Stimulated activated CD8-positive, alpha-beta memory T cell treated with anti-CD3 and anti-CD28 coated beads, Interleukin-4, amount 100 ng/mL, for 4 hours (primary cell): ENCODE measurements around the gene FAT3.

Experiments used
- DNase-seq, 2 donors: peaks; one replicate each; pipeline ENCODE4 v3.0.0-alpha.2; 2020; ENCODE audit warnings: low read depth in 2 of 2, low spot score in 1 of 2

Gene FAT3

GRCh38 chr11:92224407-92225124 is at the start of gene FAT3:
TSS of gene FAT3 (plus strand) at chr11:92224818. CDS start at chr11:92352113, 127,295 bp downstream.
- no peak for DNase-seq

DNA sequence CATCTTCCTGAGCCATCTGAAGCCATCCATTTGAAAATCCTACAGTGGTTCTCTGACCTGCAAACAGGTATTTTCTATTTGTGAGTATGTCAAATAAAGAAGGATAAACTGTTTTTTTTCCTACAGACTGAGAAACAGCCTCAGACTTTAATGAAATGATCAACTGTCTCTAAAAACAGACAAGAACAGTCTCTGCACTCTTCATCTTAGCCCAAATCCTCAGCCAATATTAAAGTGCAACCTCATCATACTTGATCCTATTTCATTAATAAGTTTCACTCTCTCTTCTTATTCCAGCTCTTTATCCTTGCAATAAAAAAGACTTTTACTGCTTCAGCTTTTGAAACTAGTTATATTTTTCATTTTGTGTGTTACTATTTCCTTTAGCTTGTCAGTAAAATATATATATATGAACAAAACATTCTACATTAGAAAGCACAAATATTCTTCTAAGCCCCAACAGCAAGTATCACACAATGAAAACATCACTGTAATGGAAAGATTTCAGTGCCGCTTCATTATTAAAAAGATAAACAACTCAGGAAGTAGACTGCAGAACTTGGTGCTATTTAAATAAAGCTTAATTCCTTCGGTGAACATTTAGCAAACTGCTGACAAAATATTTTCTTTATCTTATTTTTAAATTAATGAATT is 45.5 kb upstream of the FAT3 start:
- no peak for DNase-seq

DNA sequence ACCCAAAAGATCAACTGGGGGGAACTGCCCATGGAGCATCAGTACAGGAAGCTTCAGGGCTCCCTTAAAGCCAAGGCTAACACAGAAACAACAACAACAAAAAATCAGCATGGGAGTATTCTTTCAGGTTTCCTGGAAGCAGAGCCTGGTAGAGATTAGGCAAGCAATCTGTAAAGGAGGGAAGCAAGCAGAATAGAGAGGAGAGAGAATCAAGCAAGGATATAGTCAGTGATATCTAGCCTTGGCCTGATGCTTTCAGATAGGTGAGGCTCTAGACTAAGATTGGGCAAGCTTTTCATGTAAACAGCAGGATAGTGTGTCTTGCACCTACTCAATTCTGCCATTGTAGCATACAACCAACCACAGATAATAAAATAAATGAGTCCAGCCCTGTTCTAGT is 44.4 kb upstream of the FAT3 start:
- DNase-seq, result no peak

- DNase-seq, result no peak
These were observed 43.9 kb upstream of the FAT3 start for GRCh38 chr11:92180664-92181251.

DNA sequence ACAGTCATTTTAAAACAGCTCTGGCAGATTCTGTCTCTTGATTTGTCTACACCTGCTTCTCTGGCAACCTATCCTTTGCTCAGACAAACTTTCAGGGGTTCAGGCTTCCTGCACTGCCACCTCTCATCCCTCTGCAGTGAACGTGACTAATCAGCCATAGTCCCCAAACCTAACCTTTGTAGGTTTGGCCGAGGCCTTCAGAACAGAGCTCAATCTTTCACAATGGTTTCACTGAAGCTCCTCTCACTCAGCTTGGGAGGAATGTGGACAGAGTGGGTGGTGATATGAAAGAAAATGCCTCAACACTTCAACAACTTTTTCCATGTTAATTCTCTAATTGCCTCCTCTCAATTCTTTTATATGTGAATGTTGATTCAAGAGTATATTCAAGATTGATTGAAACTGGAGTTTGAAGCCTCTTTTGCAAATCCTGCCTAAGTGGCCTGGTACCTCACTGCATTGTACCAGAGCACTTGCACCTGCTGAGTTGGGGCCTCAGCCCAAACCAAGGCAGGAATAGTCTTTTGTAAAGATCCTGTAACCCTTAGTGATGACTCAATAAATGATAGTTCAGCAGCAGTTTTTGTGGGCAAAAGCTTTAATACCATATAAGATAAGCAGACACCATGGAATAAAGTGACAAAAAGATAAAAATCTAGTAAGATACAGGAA is 33.9 kb upstream of the FAT3 start:
- DNase-seq, result no peak

DNA sequence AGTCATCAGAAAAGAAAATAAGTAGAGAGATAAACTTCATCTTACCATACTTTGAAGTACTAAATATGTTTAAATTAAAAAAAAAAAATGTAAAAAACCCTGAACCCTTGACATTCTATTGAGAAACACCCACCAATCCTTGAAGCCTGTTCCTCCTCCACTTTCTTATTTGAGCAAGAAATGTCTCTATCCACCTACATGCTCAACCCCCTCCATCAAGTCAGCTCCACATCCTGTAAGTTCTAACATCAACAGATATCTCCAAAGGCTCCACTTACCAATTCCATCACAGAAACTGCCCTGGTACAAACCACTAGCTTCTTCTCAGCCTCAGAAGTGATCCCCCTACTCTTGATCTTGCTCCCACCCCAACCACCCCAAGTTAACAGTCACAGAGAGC is 32.5 kb upstream of the FAT3 start:
- DNase-seq, result no peak

DNA sequence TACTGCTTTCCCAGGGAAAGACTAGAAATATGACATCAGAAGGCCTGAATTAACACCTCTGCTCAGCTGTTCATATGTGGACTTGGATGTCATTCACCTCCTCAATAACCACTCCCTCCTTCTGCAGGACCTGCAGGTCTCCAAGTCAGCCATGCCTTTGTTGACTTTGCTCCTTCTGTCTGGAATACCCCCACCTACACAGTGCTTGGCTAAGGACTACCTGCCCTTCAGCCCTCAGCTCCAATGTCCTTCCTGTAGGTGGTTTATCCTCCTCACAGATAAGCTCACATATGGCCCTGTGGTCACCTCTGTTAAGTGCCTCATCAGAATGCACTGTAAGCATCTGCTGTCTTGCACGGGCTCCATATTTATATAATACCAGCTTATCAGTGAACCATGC is 26.4 kb upstream of the FAT3 start:
- no peak for DNase-seq

GRCh38 chr11:92199991-92200390 is 24.6 kb upstream of the FAT3 start:
- DNase-seq, result no peak

- no peak for DNase-seq
These were observed 19.9 kb upstream of the FAT3 start for GRCh38 chr11:92204731-92205130.

DNA sequence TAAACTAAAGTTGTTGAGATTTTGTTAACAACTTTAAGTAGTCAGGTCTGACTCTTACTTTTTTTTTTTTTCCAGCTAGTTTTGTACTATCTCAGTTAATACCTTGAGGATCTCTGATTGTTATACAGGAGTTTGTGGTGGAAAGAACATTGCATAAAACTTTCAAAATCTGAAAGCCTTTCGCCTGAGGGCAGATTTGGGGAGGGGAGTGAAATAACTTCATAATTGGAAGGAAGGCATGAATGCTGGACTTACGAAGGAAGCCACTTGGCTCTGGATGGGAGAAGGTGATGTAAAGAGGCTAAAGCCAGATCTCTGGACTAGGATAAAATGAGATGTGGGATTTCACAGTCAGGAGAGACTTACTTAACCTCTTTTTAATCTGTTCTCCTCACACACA is 18.2 kb upstream of the FAT3 start:
- DNase-seq, result no peak

DNA sequence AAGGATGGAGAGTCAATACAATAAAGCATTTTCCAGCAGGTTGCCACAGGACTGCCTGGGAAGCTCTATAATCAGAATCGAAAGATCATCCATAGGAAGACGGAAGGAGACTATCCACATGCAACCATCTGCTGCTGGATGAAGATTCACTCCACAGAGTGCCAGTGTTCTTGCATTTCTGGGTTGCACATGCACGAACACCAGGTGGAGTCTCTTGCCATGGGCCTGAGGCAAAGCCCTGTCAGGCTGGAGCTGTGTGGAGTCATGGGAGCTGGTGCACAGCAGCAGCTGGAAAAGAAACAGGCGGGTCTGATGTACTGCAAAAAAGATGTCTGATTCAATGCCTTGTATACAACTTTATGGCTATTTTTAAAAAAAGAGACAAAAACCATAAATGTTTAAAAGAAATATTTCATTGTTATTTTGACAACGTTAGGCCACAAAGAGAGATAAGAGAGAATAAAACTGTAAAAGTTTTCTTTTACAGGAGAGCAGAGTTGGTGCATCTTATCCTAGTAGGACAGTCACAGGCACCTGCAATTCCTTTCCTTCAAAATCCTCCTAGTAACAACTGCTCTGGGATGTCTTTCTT is 12.9 kb upstream of the FAT3 start:
- DNase-seq, result no peak

- DNase-seq, result no peak
These were observed 12.1 kb upstream of the FAT3 start for GRCh38 chr11:92212530-92212929.

DNA sequence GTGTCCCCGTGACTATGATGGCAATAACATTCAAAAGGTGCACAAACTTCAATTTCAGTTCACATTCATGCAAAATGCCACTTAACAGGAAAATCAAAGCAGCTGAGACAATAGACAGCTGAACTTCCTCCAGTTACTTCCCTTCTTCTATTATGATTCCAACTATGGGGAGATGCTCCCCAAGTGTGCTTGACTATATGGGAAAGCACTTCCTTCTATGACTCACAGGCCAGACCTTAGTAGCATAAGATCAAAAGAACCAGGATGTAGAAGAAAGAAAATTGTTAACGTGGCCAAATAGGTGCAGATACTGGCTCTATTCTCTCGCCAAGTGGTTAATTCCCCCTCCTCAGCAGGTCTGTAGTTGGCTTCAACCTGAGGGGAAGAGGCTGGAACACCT is 7.8 kb upstream of the FAT3 start:
- no peak for DNase-seq

DNA sequence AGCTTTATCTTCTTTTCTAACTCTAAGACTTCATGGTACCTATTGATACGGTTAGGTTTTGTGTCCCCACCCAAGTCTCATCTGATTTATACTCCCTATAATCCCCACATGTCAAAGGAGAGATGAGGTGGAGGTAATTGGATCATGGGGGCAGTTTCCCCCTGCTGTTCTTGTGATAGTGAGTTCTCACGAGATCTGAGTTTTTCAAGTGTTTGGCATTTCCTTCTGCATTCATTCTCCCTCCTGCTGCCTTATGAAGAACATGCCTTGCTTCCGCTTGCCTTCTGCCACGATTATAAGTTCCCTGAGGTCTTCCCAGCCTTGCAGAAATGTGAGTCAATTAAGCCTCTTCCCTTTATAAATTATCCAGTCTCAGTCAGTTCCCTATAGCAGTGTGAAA is 5.1 kb upstream of the FAT3 start:
- DNase-seq, result no peak

DNA sequence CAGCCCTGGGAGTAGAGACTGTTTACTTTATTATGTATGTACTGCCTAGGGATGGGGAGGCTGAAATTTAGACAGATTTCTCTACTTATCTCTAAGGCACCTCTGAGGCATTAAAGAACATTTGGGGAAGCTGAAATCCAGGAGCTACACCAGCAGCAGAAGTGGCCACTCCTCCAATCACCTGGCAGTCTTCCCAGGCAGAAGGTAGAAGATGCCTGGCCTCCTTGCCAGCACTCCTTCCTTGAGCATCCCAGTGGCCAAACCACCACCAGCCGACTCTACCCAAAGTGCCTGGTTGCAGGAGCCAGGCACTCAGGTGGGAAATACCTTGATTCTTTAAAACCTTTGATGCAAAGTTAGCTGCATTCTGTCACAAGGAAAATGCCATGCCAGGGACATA is 1.9 kb upstream of the FAT3 start:
- no peak for DNase-seq

- no peak for DNase-seq
These were observed 588 bp upstream of the FAT3 start for GRCh38 chr11:92224054-92224406.

DNA sequence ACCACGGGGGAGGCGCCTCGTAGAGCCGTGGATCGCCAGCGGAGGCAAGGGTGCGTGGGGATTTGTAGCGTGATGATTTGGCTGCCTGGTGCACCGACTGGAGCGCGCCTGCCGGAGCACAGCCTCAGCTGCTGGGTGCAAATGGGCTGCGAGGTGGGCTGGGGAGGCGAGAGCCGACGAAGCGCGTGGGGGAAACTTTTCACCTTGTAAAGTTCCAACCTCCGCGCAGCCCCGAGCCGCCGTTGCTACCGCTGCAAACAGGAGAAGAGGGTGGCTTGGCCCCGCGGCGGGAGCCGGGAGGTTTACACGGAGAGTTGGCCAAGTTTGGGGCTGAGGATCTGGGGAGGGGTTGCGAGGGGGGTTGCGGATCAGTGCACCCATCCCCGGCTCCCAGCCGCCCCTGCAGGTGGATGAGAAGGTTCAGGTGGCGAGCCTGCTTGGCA is 528 bp downstream of the FAT3 start:
- no peak for DNase-seq

- no peak for DNase-seq
These were observed 1.1 kb downstream of the FAT3 start for GRCh38 chr11:92225568-92226330.

DNA sequence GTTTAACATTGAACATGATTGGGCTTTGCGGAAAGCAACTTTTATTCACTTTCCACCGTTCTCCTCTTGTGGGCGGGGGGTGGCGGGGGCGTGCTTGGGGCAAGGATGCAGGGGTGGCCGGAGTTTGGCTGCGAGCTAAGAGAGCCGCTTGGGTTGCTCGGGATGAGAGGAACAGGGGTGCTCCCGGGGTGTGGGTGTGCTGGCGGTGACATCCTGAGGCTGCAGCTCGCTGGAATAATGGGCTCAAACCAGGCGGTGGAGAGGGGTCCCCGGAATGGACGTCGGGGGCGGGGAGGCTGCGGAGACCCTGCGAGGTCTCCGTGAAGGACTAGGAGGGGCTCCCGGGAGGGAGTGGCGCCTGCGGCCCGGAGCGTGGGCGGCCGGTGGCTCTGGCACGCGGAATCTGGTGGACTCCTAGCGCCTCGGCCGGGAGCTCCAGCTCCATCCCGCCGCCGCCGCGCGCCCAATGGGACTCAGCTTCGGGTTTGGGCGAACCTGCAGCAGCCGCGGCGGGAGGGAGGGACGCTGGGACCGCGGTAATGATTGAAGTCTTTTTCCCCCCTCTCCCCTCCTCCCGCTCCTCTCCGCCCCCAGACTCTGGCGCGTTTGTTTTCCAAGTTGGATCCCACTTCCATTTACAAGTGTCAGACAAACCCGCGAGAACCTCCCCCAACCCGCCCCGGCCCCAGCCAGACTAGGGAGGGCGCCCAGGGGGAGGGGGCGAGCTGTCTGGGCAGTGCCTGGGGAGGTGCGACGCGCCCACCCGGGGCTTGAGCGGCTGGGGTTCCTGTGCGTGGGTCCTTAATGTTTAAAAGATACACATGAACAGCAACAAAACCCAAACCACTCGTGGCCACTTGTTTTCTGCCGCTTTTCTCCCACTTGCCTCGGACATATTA is 2.0 kb downstream of the FAT3 start:
- no peak for DNase-seq

DNA sequence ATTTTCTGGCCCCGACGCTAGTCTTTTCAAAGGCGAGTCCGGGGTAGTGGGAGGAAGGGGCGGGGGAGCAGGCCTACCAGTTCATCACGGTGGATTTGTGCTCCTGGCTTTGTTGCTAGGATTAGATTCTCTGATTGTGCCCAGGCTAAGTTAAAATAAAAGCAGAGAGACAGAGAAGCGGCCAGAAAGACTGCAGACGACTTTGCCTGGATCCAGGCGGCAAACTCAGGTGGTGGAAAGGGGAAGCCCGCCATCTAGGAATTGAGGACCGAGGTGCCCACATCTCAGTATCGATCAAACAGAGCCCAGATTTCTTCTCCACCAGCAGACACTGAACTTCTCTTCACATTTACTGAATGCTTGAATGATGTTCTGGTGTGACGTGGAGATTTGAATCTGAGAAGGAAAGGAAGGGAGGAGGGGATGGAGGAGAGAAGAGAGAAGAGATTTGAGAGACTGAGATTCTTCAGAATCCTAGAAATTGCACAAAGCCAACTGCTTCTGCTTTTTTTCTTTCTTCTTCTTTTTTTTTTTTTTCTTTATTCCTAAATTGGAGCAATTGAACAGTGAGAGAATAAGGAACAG is 2.7 kb downstream of the FAT3 start:
- DNase-seq, result no peak
